NB4 (cell line): ENCODE measurements around the gene KIAA1549.
A peak's percentile ranks its signal among the peaks of the same experiment; 100 is the strongest.

Experiments used
- DNase-seq: peaks from one replicate; pipeline ENCODE4 v3.0.0; 2010; ENCODE audit warnings: low read depth
- H3K4me3 ChIP-seq: one replicate; pipeline ENCODE4 v1.5.1; 2011; ENCODE audit warnings: mild to moderate bottlenecking, low read depth, low read length, moderate library complexity
- CTCF ChIP-seq: IDR thresholded peaks from one replicate; pipeline ENCODE4 v1.5.1; 2012; ENCODE audit warnings: low read depth, low read length
- MAX ChIP-seq: IDR thresholded peaks from 2 replicates; pipeline ENCODE4 v1.6.1; 2011; ENCODE audit warnings: low read depth, low read length
- MYC ChIP-seq: IDR thresholded peaks from 2 replicates; pipeline ENCODE4 v1.6.1; 2011; ENCODE audit warnings: low read depth, low read length
- POLR2A ChIP-seq: IDR thresholded peaks from 2 replicates; pipeline ENCODE4 v1.6.1; 2011; ENCODE audit warnings: mild to moderate bottlenecking; ENCODE audit not compliant: insufficient read length; ENCODE audit errors: extremely low read depth

KIAA1549 gene

GRCh38 chr7:139018910-139019309 is 37.7 kb upstream of the KIAA1549 start:
- TF ChIP-seq MAX: no peak
- TF ChIP-seq POLR2A: no peak
- TF ChIP-seq MYC: no peak
- TF ChIP-seq CTCF: no peak
- DNase-seq: no peak
- H3K4me3 ChIP-seq: no peak overlapping the region

- no peak for TF ChIP-seq POLR2A
- peak; percentile 84 for TF ChIP-seq CTCF
- peak; percentile 85 for DNase-seq
- H3K4me3 ChIP-seq: no peak overlapping the region
Measured at GRCh38 chr7:139016931-139017511, 35.8 kb upstream of the KIAA1549 start.

- no peak for DNase-seq
- no peak for TF ChIP-seq CTCF
- no peak for TF ChIP-seq MYC
- TF ChIP-seq MAX: no peak
- TF ChIP-seq POLR2A: no peak
- H3K4me3 ChIP-seq: no peak overlapping the region
Measured at GRCh38 chr7:139011373-139011772, 30.2 kb upstream of the KIAA1549 start.

GRCh38 chr7:139004321-139005090 is 23.3 kb upstream of the KIAA1549 start:
- no peak for DNase-seq
- H3K4me3 ChIP-seq: no peak overlapping the region
- no peak for TF ChIP-seq POLR2A
- no peak for TF ChIP-seq MAX
- TF ChIP-seq MYC: no peak
- TF ChIP-seq CTCF: no peak

- no peak overlapping the region for H3K4me3 ChIP-seq
- DNase-seq: no peak
- TF ChIP-seq MAX: no peak
Measured at GRCh38 chr7:138999414-138999813, 18.2 kb upstream of the KIAA1549 start.

- no peak overlapping the region for H3K4me3 ChIP-seq
- DNase-seq: peak; percentile 76
- TF ChIP-seq POLR2A (no peak), CTCF (no peak), MYC (no peak), MAX (no peak)
Measured at GRCh38 chr7:138992052-138992531, 10.9 kb upstream of the KIAA1549 start.
